ENCODE data around the gene MGLL. TPM values are rescaled to one million over a fixed set of nuclear protein-coding genes. Genes with fewer than 3 reads are reported as not detected.

The MGLL gene
- total RNA-seq, 1 donor from 2014 or later: 27.3 TPM

DNA sequence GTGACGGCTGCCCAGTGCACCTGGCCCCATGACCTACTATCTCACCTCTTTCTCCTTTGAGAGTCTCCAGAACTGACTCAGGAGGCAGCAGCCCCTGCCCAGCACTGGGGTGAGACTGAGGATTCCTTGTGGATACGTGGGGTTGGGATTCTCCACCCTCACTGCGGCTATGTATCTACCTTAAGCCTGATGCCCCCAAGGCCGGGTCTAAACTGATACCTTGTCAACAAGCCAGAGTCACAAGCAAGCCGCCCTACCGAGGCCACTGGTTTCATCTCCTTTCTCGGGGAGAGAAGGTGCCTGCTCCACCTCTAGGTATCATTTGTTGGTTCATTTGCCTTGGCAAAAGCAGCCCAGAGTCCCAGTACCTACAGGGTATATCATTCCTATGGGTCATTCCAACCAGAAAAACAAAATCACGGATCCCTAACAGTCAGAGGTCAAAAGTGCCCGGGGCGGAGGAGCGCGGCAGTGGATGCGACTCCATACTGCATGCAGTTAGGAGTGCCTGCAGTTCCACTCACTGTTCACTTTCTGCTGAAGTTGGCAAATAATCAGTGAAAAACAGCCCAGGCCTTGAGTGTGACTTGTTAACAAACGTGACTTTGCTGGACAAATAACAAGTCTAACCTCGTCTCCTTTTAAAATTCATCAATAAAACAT is 102.0 kb downstream of the MGLL start:
- H3K9me3 ChIP-seq (ENCODE audit: insufficient read depth, low read depth, low read length): no peaks in the 10 kb centered on the region
- Mint-ChIP-seq H3K9me3 (ENCODE audit: unreplicated experiment) (no peaks in the 10 kb centered on the region), H3K27ac (ENCODE audit: unreplicated experiment) (no peak overlapping the region), H3K4me1 (ENCODE audit: low read depth, unreplicated experiment) (peaks cover 4% of the 10 kb centered on the region), H3K4me3 (ENCODE audit: unreplicated experiment) (no peak overlapping the region), H3K36me3 (ENCODE audit: low read depth, unreplicated experiment) (peaks cover 19% of the 10 kb centered on the region), H3K27me3 (ENCODE audit: low read depth, unreplicated experiment) (peaks cover 5% of the 10 kb centered on the region)
- no peak overlapping the region for H3K4me2 ChIP-seq (ENCODE audit: low read length)
- no peaks in the 10 kb centered on the region for H3K79me2 ChIP-seq (ENCODE audit: insufficient read depth, low read length)
- no peak overlapping the region for H3K27ac ChIP-seq (ENCODE audit: low read depth, low read length)
- FAIRE-seq (no peak), DNase-seq (ENCODE audit: low read depth) (no peak)
- H3K9ac ChIP-seq (ENCODE audit: low read length): no peak overlapping the region
- H3K27me3 ChIP-seq (ENCODE audit: insufficient read depth, low read length): no peaks in the 10 kb centered on the region
- no peak for TF ChIP-seq EZH2 (IDR thresholded peaks at IDR 0.05; ENCODE audit: insufficient read depth, low read length)
- TF ChIP-seq, protein P1, sequence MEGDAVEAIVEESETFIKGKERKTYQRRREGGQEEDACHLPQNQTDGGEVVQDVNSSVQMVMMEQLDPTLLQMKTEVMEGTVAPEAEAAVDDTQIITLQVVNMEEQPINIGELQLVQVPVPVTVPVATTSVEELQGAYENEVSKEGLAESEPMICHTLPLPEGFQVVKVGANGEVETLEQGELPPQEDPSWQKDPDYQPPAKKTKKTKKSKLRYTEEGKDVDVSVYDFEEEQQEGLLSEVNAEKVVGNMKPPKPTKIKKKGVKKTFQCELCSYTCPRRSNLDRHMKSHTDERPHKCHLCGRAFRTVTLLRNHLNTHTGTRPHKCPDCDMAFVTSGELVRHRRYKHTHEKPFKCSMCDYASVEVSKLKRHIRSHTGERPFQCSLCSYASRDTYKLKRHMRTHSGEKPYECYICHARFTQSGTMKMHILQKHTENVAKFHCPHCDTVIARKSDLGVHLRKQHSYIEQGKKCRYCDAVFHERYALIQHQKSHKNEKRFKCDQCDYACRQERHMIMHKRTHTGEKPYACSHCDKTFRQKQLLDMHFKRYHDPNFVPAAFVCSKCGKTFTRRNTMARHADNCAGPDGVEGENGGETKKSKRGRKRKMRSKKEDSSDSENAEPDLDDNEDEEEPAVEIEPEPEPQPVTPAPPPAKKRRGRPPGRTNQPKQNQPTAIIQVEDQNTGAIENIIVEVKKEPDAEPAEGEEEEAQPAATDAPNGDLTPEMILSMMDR (IDR thresholded peaks at IDR 0.05; ENCODE audit: insufficient read depth, low read depth, low read length): no peak
- H3K4me3 ChIP-seq (ENCODE audit: insufficient read depth, low read depth, low read length): no peak overlapping the region
- no peaks in the 10 kb centered on the region for H3K36me3 ChIP-seq (ENCODE audit: insufficient read depth, low read length)
- H2AFZ ChIP-seq (ENCODE audit: low read depth, low read length): no peak overlapping the region
- H4K20me1 ChIP-seq (ENCODE audit: insufficient read depth, low read length): no peaks in the 10 kb centered on the region
- peaks cover 10% of the 10 kb centered on the region for H3K4me1 ChIP-seq (ENCODE audit: insufficient read depth, low read length)

DNA sequence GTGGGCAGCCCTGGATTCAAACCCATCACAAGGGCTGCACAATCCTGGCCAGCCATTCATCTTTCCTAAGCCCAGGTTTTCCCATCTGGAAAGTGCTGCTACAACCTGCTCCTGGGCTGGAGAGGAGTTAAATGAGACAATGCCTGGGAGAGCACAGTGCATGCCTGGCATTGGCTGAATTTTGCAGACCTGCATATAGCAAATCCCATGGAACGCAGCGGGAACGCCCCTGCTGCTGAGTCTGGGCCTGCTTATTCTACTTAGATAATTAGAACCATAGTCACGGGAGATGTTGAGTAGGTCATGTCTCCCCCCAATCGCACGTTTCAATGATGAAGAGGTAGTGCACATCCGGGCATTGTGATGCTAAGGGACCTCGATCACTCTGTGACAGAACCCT is 102.9 kb downstream of the MGLL start:
- Histone ChIP-seq H3K4me3 (ENCODE audit: insufficient read depth, low read depth, low read length) (no peak overlapping the region), H3K4me1 (ENCODE audit: insufficient read depth, low read length) (peaks cover 10% of the 10 kb centered on the region), H3K79me2 (ENCODE audit: insufficient read depth, low read length) (no peaks in the 10 kb centered on the region), H3K27ac (ENCODE audit: low read depth, low read length) (no peak overlapping the region), H3K9ac (ENCODE audit: low read length) (no peak overlapping the region), H3K9me3 (ENCODE audit: insufficient read depth, low read depth, low read length) (no peaks in the 10 kb centered on the region), H3K36me3 (ENCODE audit: insufficient read depth, low read length) (no peaks in the 10 kb centered on the region), H3K4me2 (ENCODE audit: low read length) (no peak overlapping the region), H4K20me1 (ENCODE audit: insufficient read depth, low read length) (no peaks in the 10 kb centered on the region), H3K27me3 (ENCODE audit: insufficient read depth, low read length) (no peaks in the 10 kb centered on the region), H2AFZ (ENCODE audit: low read depth, low read length) (no peak overlapping the region)
- DNase-seq (ENCODE audit: low read depth): no peak
- H3K4me3 Mint-ChIP-seq (ENCODE audit: unreplicated experiment): no peak overlapping the region
- H3K4me1 Mint-ChIP-seq (ENCODE audit: low read depth, unreplicated experiment): peaks cover 4% of the 10 kb centered on the region
- TF ChIP-seq, protein P1 (IDR thresholded peaks at IDR 0.05; ENCODE audit: insufficient read depth, low read depth, low read length): no peak
- TF ChIP-seq EZH2 (IDR thresholded peaks at IDR 0.05; ENCODE audit: insufficient read depth, low read length): no peak
- peaks cover 3% of the 10 kb centered on the region for H3K27me3 Mint-ChIP-seq (ENCODE audit: low read depth, unreplicated experiment)
- no peaks in the 10 kb centered on the region for H3K9me3 Mint-ChIP-seq (ENCODE audit: unreplicated experiment)
- no peak for FAIRE-seq
- no peak overlapping the region for H3K27ac Mint-ChIP-seq (ENCODE audit: unreplicated experiment)
- H3K36me3 Mint-ChIP-seq (ENCODE audit: low read depth, unreplicated experiment): peaks cover 16% of the 10 kb centered on the region

DNA sequence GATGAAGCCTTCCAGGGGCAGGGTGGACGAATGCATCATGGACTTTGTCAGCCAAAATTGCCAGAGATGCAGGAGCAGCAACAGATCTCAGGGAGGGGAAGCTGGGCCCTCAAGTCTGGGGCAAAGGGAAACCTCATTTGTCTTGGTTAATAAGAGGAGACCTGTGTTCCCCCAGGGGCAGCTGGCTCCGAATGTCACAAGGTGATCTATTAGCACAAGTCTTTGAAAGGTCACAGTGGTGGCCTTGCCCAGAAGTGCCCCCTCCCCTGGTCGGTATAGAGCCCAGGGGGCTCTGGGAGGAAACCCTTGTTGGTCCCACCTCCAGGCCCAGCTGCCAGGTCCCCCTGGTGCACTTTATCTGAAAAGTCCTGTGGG is 103.4 kb downstream of the MGLL start:
- no peak overlapping the region for H3K4me3 Mint-ChIP-seq (ENCODE audit: unreplicated experiment)
- peaks cover 3% of the 10 kb centered on the region for H3K27me3 Mint-ChIP-seq (ENCODE audit: low read depth, unreplicated experiment)
- H3K36me3 ChIP-seq (ENCODE audit: insufficient read depth, low read length): no peaks in the 10 kb centered on the region
- FAIRE-seq: no peak
- peaks cover 15% of the 10 kb centered on the region for H3K36me3 Mint-ChIP-seq (ENCODE audit: low read depth, unreplicated experiment)
- H3K4me3 ChIP-seq (ENCODE audit: insufficient read depth, low read depth, low read length): no peak overlapping the region
- TF ChIP-seq, protein P1 (IDR thresholded peaks at IDR 0.05; ENCODE audit: insufficient read depth, low read depth, low read length): no peak
- TF ChIP-seq EZH2 (IDR thresholded peaks at IDR 0.05; ENCODE audit: insufficient read depth, low read length): no peak
- no peak overlapping the region for H2AFZ ChIP-seq (ENCODE audit: low read depth, low read length)
- no peaks in the 10 kb centered on the region for H4K20me1 ChIP-seq (ENCODE audit: insufficient read depth, low read length)
- H3K9ac ChIP-seq (ENCODE audit: low read length): no peak overlapping the region
- DNase-seq (ENCODE audit: low read depth): no peak
- no peaks in the 10 kb centered on the region for H3K9me3 Mint-ChIP-seq (ENCODE audit: unreplicated experiment)
- H3K4me1 ChIP-seq (ENCODE audit: insufficient read depth, low read length): peaks cover 10% of the 10 kb centered on the region
- H3K9me3 ChIP-seq (ENCODE audit: insufficient read depth, low read depth, low read length): no peaks in the 10 kb centered on the region
- no peak overlapping the region for H3K4me2 ChIP-seq (ENCODE audit: low read length)
- no peak overlapping the region for H3K27ac ChIP-seq (ENCODE audit: low read depth, low read length)
- no peaks in the 10 kb centered on the region for H3K79me2 ChIP-seq (ENCODE audit: insufficient read depth, low read length)
- no peaks in the 10 kb centered on the region for H3K27me3 ChIP-seq (ENCODE audit: insufficient read depth, low read length)
- H3K4me1 Mint-ChIP-seq (ENCODE audit: low read depth, unreplicated experiment): peaks cover 4% of the 10 kb centered on the region
- H3K27ac Mint-ChIP-seq (ENCODE audit: unreplicated experiment): no peak overlapping the region
